B cell (primary cell): ENCODE results near the gene ACOXL. TPM values are rescaled to one million over a fixed set of nuclear protein-coding genes. Genes with fewer than 3 reads are reported as not detected.

ENCODE experiments used
- ATAC-seq: fragments of 200-7000 bp; cut with Tn5 transposase; one replicate; pipeline ENCODE4 v1.10.0; 2021; ENCODE audit warnings: low read depth, mild to moderate bottlenecking, moderate number of reproducible peaks, moderate library complexity
- CTCF ChIA-PET: fragments of 350-600 bp; sonication (Branson Sonifier 250); formaldehyde crosslinking; loops from one replicate; lab custom pipeline; 2021; ENCODE audit warnings: antibody characterized with exemption, inconsistent platforms; lab: Charles Lee
- POLR2A ChIA-PET: fragments of 350-600 bp; sonication (Branson Sonifier 250); formaldehyde crosslinking; loops from one replicate; lab custom pipeline; 2021; ENCODE audit warnings: antibody characterized with exemption; lab: Charles Lee
- DNase-seq: peaks from one replicate; pipeline ENCODE4 v3.0.0; 2013
- H2AFZ ChIP-seq: 2 replicates; pipeline ENCODE4 v1.6.1; 2012; ENCODE audit warnings: mild to moderate bottlenecking, low read depth, low read length; ENCODE audit not compliant: insufficient read depth, poor library complexity, severe bottlenecking
- H3K27ac ChIP-seq, 2 donors: 1 replicate in 1 of 2; 2 replicates in 1 of 2; pipeline ENCODE4 v1.5.1; 2012 to 2013; ENCODE audit warnings: low read length in 2 of 2, mild to moderate bottlenecking in 2 of 2, moderate library complexity in 1 of 2
- H3K27me3 ChIP-seq, 4 experiments: fragments of 200-600 bp in 1 of 4; sonication (generic) in 1 of 4; replicated peaks in 1 of 4; 1 replicate in 2 of 4; 2 replicates in 2 of 4; pipeline versions ENCODE4 v1.6.1 to v1.7.0; 2013 to 2016; ENCODE audit warnings: low read length in 3 of 4, mild to moderate bottlenecking in 2 of 4, mixed read lengths in 1 of 4, moderate library complexity in 1 of 4; ENCODE audit not compliant: insufficient read depth in 4 of 4, control insufficient read depth in 3 of 4; ENCODE audit errors: control extremely low read depth in 1 of 4
- H3K36me3 ChIP-seq, 2 experiments: replicated peaks in 1 of 2; 1 replicate in 1 of 2; 2 replicates in 1 of 2; pipeline versions ENCODE4 v1.6.1 to v1.7.1; 2013; ENCODE audit warnings: low read length in 1 of 2; ENCODE audit not compliant: insufficient read depth in 2 of 2, control insufficient read depth in 1 of 2; ENCODE audit errors: control extremely low read depth in 1 of 2, extremely low read depth in 1 of 2
- H3K4me1 ChIP-seq, 2 donors: fragments of 200-600 bp in 1 of 2; sonication (generic) in 1 of 2; 1 replicate in 1 of 2; 2 replicates in 1 of 2; pipeline versions ENCODE4 v1.5.1 to v1.6.1; 2013 to 2017; ENCODE audit warnings: low read length in 2 of 2; ENCODE audit not compliant: control insufficient read depth in 2 of 2, insufficient read depth in 2 of 2
- H3K4me2 ChIP-seq: replicated peaks from 2 replicates; pipeline ENCODE3; 2012; ENCODE audit warnings: mild to moderate bottlenecking, low read depth, low read length; ENCODE audit not compliant: poor library complexity, severe bottlenecking
- H3K4me3 ChIP-seq, 5 experiments: fragments of 200-600 bp in 1 of 5; sonication (generic) in 1 of 5; 1 replicate in 3 of 5; 2 replicates in 2 of 5; pipeline versions ENCODE4 v1.5.1 to v1.7.0; 2011 to 2016; ENCODE audit warnings: low read length in 4 of 5, mild to moderate bottlenecking in 4 of 5, low read depth in 2 of 5, control low read depth in 1 of 5, moderate library complexity in 1 of 5; ENCODE audit not compliant: insufficient read depth in 1 of 5; ENCODE audit errors: control extremely low read depth in 1 of 5, extremely low read depth in 1 of 5
- H3K79me2 ChIP-seq: fragments of 200-600 bp; sonication (generic); one replicate; pipeline ENCODE4 v1.6.0; 2016; ENCODE audit warnings: low read length; ENCODE audit not compliant: control insufficient read depth, insufficient read depth
- H3K9ac ChIP-seq: fragments of 200-600 bp; sonication (generic); 2 replicates; pipeline ENCODE4 v1.6.1; 2017; ENCODE audit warnings: mild to moderate bottlenecking, low read length, moderate library complexity
- H3K9me3 ChIP-seq, 3 donors: one replicate each; pipeline versions ENCODE4 v1.6.1 to v1.7.1; 2013; ENCODE audit warnings: low read length in 2 of 3; ENCODE audit not compliant: control insufficient read depth in 2 of 3, insufficient read depth in 1 of 3; ENCODE audit errors: control extremely low read depth in 1 of 3
- H4K20me1 ChIP-seq: 2 replicates; pipeline ENCODE4 v1.6.0; 2012; ENCODE audit warnings: mild to moderate bottlenecking, low read length; ENCODE audit not compliant: insufficient read depth, control insufficient read depth, poor library complexity, severe bottlenecking
- H3K27ac Mint-ChIP-seq: one replicate; pipeline ENCODE4 v1.8.0; 2021; ENCODE audit warnings: mixed read lengths
- H3K27me3 Mint-ChIP-seq: one replicate; pipeline ENCODE4 v1.8.0; 2021; ENCODE audit warnings: mixed read lengths
- H3K4me1 Mint-ChIP-seq: one replicate; pipeline ENCODE4 v1.8.0; 2021; ENCODE audit warnings: mixed read lengths
- H3K4me3 Mint-ChIP-seq: one replicate; pipeline ENCODE4 v1.8.0; 2021; ENCODE audit warnings: mixed read lengths
- H3K9me3 Mint-ChIP-seq: one replicate; pipeline ENCODE4 v1.8.0; 2022; ENCODE audit warnings: mixed read lengths; ENCODE audit not compliant: insufficient read depth
- CTCF ChIP-seq: fragments of 200-600 bp; IDR thresholded peaks from one replicate; pipeline ENCODE4 v1.8.0; 2022; ENCODE audit warnings: antibody characterized with exemption, mild to moderate bottlenecking
- EZH2 ChIP-seq: IDR thresholded peaks from 2 replicates; pipeline ENCODE4 v1.6.1; 2012; ENCODE audit warnings: borderline replicate concordance, low read depth, mild to moderate bottlenecking, moderate library complexity, low read length; ENCODE audit not compliant: insufficient read depth, poor library complexity, severe bottlenecking
- WGBS: methylation state at CpG from one replicate; pipeline ENCODE4 v1.1.5; 2013; ENCODE audit warnings: missing lambda C conversion rate; ENCODE audit not compliant: insufficient coverage; 5-methylcytosine and 5-hydroxymethylcytosine counted together
- intact Hi-C: fragments of 100-400 bp; cut with micrococcal nuclease; formaldehyde crosslinking; loops from one replicate; pipeline ENCODE4 v1.10.0; 2022
- polyA plus RNA-seq: library from polyadenylated mRNA; depleted of rRNA; stranded (reverse); fragments of >200 nt; gene quantifications from 2 replicates; pipeline ENCODE4 v1.2.3, GENCODE V29; 2012
- total RNA-seq, 2 donors: library from RNA; stranded (reverse); fragments of 120-200 nt in 1 of 2; gene quantifications; 1 replicate in 1 of 2; 2 replicates in 1 of 2; pipeline versions ENCODE4 v1.2.3 to v1.2.4, GENCODE V29; 2013 to 2022

Gene ACOXL
- total and polyA plus RNA-seq, 2 donors (not counting 1 experiment from before 2014, with no cell fraction given): 0.06 TPM; not detected in 1

- ChIA-PET CTCF (interaction anchor here (0.7 to 2.3 kb wide), 13 partner anchors 9 to 358 kb away, joined by 3 to 20 read pairs (median 5); partner anchors contain the start of gene BCL2L11), POLR2A (interaction anchor here (0.6 to 2.5 kb wide), 6 partner anchors 13 to 543 kb away, joined by 3 to 13 read pairs (median 4); partner anchors contain the start of gene BCL2L11)
- Mint-ChIP-seq H3K4me1 (peaks cover 56% of the 10 kb centered on the region), H3K27ac (peak overlapping the region; percentile 94), H3K9me3 (no peaks in the 10 kb centered on the region), H3K27me3 (no peaks in the 10 kb centered on the region), H3K4me3 (peak overlapping the region; percentile 77)
- Histone ChIP-seq H3K4me1 (peaks cover 26 to 30% of the 10 kb centered on the region in 2 donors), H3K79me2 (peaks cover 27% of the 10 kb centered on the region), H3K4me3 (no peak overlapping the region), H3K27me3 (no peaks in the 10 kb centered on the region), H3K9ac (peak overlapping the region; percentile 5), H3K9me3 (no peaks in the 10 kb centered on the region), H4K20me1 (peaks cover 46% of the 10 kb centered on the region), H3K4me2 (peak overlapping the region; percentile 52), H2AFZ (no peak overlapping the region), H3K27ac (peak overlapping the region; percentile 42 to 73), H3K36me3 (peaks cover 0 to 21% of the 10 kb centered on the region in 2 experiments)
- TF ChIP-seq EZH2: no peak
- no peak for TF ChIP-seq CTCF
- peak; percentile 65 for ATAC-seq
- WGBS: 0% methylated on average over 3 of the region's 5 CpGs
- peak; percentile 81 for DNase-seq
- intact Hi-C loops: loop anchor here (2.0 kb wide), 2 partner anchors 44 to 62 kb away; no protein-coding TSS in a partner anchor
Measured at GRCh38 chr2:111157071-111157661, 424.8 kb downstream of the ACOXL start.

DNA sequence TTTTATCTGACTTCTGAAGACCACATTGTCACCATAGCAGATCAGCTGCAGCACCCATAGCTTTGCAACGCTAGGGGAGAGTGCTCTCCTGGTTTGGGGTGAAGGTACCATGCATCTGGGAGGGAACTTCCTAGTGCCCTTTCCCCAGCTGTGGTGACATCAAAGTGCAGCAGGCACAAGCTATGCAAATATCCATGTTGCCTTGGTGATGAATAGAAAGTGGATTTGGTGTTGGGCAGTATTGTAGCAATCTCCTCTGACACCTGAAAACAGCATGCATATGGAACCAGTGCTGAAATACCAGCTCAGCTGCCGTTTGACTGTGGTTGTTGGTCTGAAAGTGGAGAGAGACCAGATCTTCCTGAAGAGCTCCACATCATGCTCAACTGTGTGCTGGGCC lies 425.4 kb downstream of the ACOXL start:
- no peaks in the 10 kb centered on the region for H3K9me3 ChIP-seq
- H3K36me3 ChIP-seq: peaks cover 0 to 19% of the 10 kb centered on the region in 2 experiments
- H3K79me2 ChIP-seq: peaks cover 29% of the 10 kb centered on the region
- Mint-ChIP-seq H3K27ac (peak overlapping the region; percentile 94), H3K4me1 (peaks cover 61% of the 10 kb centered on the region), H3K9me3 (no peaks in the 10 kb centered on the region), H3K27me3 (no peaks in the 10 kb centered on the region), H3K4me3 (peak overlapping the region; percentile 77)
- peak overlapping the region; percentile 5 for H3K9ac ChIP-seq
- intact Hi-C loops: loop anchor here (2.0 kb wide), 2 partner anchors 43 to 61 kb away; no protein-coding TSS in a partner anchor
- CTCF ChIA-PET: interaction anchor here (1.0 to 2.3 kb wide), 9 partner anchors 10 to 359 kb away, joined by 3 to 20 read pairs (median 5); partner anchors contain the start of gene BCL2L11
- ATAC-seq: peak; percentile 66
- peak; percentile 79 for DNase-seq
- H2AFZ ChIP-seq: no peak overlapping the region
- no peaks in the 10 kb centered on the region for H3K27me3 ChIP-seq
- no peak overlapping the region for H3K4me3 ChIP-seq
- H3K4me1 ChIP-seq: peaks cover 26 to 30% of the 10 kb centered on the region in 2 donors
- no peak for TF ChIP-seq EZH2
- TF ChIP-seq CTCF: no peak
- H3K4me2 ChIP-seq: peak overlapping the region; percentile 52
- POLR2A ChIA-PET: interaction anchor here (0.7 to 2.5 kb wide), 4 partner anchors 33 to 61 kb away, joined by 3 to 13 read pairs (median 4); partner anchors contain the start of gene BCL2L11
- 60% methylated on average over 1 of the region's 2 CpGs for WGBS
- peak overlapping the region; percentile 42 to 73 for H3K27ac ChIP-seq
- H4K20me1 ChIP-seq: peaks cover 46% of the 10 kb centered on the region
